ENCODE measurements around the gene PRKCB.

- TF ChIP-seq CTCF (IDR thresholded peaks at IDR 0.05; ENCODE audit: low read depth, low read length, missing input control) (no peak), SP1 (IDR thresholded peaks at IDR 0.05) (no peak), JUND (IDR thresholded peaks at IDR 0.05) (no peak), RXRA (IDR thresholded peaks at IDR 0.05) (no peak), RAD21 (IDR thresholded peaks at IDR 0.05) (no peak), TAF1 (conservative IDR thresholded peaks at IDR 0.05) (no peak), YY1 (IDR thresholded peaks at IDR 0.05) (no peak), MAX (IDR thresholded peaks at IDR 0.05) (no peak), ZBTB33 (IDR thresholded peaks at IDR 0.05) (no peak), EGR1 (IDR thresholded peaks at IDR 0.05; ENCODE audit: low read depth in 2 of 2) (no peak)
- TF ChIP-seq, protein P1, sequence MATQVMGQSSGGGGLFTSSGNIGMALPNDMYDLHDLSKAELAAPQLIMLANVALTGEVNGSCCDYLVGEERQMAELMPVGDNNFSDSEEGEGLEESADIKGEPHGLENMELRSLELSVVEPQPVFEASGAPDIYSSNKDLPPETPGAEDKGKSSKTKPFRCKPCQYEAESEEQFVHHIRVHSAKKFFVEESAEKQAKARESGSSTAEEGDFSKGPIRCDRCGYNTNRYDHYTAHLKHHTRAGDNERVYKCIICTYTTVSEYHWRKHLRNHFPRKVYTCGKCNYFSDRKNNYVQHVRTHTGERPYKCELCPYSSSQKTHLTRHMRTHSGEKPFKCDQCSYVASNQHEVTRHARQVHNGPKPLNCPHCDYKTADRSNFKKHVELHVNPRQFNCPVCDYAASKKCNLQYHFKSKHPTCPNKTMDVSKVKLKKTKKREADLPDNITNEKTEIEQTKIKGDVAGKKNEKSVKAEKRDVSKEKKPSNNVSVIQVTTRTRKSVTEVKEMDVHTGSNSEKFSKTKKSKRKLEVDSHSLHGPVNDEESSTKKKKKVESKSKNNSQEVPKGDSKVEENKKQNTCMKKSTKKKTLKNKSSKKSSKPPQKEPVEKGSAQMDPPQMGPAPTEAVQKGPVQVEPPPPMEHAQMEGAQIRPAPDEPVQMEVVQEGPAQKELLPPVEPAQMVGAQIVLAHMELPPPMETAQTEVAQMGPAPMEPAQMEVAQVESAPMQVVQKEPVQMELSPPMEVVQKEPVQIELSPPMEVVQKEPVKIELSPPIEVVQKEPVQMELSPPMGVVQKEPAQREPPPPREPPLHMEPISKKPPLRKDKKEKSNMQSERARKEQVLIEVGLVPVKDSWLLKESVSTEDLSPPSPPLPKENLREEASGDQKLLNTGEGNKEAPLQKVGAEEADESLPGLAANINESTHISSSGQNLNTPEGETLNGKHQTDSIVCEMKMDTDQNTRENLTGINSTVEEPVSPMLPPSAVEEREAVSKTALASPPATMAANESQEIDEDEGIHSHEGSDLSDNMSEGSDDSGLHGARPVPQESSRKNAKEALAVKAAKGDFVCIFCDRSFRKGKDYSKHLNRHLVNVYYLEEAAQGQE (IDR thresholded peaks at IDR 0.05), result no peak
Observed at GRCh38 chr16:24027466-24027865, 191.7 kb downstream of the PRKCB start.
